SK-N-MC (cell line): ENCODE results near the gene SYCE1.
"Not testable (repeated sequence)": the region's sequence is repeated elsewhere in the genome, so short reads cannot be mapped to it uniquely, and the experiment has no call there.

ENCODE experiments used
- DNase-seq: peaks from one replicate; pipeline ENCODE4 v3.0.0-alpha.2; 2011; ENCODE audit warnings: low read depth, low spot score
- H3K27ac ChIP-seq: fragments of 200-600 bp; sonication (generic); 2 replicates; pipeline ENCODE4 v1.5.1; 2016; ENCODE audit warnings: mixed run types
- H3K36me3 ChIP-seq: fragments of 200-600 bp; sonication (generic); 2 replicates; pipeline ENCODE4 v1.6.1; 2017; ENCODE audit warnings: antibody characterized with exemption, low read length, mixed read lengths; ENCODE audit not compliant: insufficient read depth
- H3K4me3 ChIP-seq: fragments of 200-600 bp; sonication (generic); 2 replicates; pipeline ENCODE4 v1.5.1; 2016
- H3K9ac ChIP-seq: fragments of 200-600 bp; sonication (generic); 2 replicates; pipeline ENCODE4 v1.8.0; 2017; ENCODE audit warnings: mixed run types, mixed read lengths; ENCODE audit not compliant: insufficient read length
- H3K9me3 ChIP-seq: fragments of 200-600 bp; sonication (generic); 2 replicates; pipeline ENCODE4 v1.6.1; 2017; ENCODE audit warnings: low read depth, mild to moderate bottlenecking, antibody characterized with exemption, low read length, moderate library complexity, mixed read lengths
- EZH2 ChIP-seq: fragments of 200-600 bp; sonication (generic); IDR thresholded peaks from one replicate; pipeline ENCODE4 v1.6.1; 2017; ENCODE audit warnings: antibody characterized with exemption
- FOXP2 ChIP-seq: optimal IDR thresholded peaks from 2 replicates; pipeline ENCODE3; 2011; ENCODE audit warnings: mild to moderate bottlenecking, moderate library complexity; ENCODE audit not compliant: insufficient read depth; ENCODE audit errors: extremely low read length, control extremely low read depth
- POLR2AphosphoS5 ChIP-seq: IDR thresholded peaks from 2 replicates; pipeline ENCODE4 v1.6.1; 2012; ENCODE audit warnings: mild to moderate bottlenecking, low read depth, low read length, borderline replicate concordance

SYCE1 gene

DNA sequence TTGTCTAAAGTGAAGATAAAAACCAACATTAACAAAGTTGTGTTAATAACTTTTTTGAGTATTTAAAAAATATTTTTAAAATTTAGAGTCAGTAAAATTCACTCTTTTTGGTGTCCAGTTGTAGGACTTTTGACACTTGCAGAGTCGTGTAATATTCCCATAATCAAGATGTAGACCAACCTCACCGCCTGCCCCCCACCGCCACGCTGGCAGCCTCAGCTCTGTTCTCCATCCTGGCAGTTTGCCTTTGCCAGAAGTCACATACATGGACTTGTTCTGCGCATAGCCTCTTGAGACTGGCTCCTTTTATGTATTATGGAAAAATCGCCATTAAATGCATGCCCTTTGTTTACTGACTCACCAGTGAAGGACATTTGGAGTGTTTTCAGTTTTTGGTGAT lies 27.3 kb upstream of the SYCE1 start:
- no peak for TF ChIP-seq EZH2
- no peak for TF ChIP-seq POLR2AphosphoS5
- no peak for TF ChIP-seq FOXP2
- Histone ChIP-seq H3K36me3 (no peaks in the 10 kb centered on the region), H3K27ac (no peak overlapping the region), H3K4me3 (no peak overlapping the region), H3K9ac (no peak overlapping the region), H3K9me3 (no peaks in the 10 kb centered on the region)
- no peak for DNase-seq

DNA sequence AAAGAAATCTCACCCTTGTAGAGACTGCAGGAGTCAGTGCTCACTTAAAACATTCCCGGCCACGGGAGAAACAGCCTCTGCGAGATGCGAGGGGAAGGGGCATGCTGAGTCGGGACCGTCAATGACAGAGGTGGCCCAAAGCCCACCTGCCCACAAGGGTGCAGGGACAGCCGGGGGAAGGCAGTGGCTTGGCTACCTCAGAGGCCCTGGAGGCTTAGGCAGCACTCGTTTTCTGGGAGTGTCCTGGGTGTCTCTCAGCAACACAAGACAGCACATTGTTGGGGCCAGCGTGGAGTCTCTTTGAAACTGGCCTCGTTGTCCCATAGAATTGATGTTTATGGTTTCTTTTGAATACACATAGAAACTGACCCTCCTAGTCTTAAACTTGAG lies 25.6 kb upstream of the SYCE1 start:
- no peaks in the 10 kb centered on the region for H3K36me3 ChIP-seq
- no peak overlapping the region for H3K4me3 ChIP-seq
- no peaks in the 10 kb centered on the region for H3K9me3 ChIP-seq
- no peak overlapping the region for H3K9ac ChIP-seq
- TF ChIP-seq FOXP2: no peak
- no peak overlapping the region for H3K27ac ChIP-seq
- DNase-seq: no peak

DNA sequence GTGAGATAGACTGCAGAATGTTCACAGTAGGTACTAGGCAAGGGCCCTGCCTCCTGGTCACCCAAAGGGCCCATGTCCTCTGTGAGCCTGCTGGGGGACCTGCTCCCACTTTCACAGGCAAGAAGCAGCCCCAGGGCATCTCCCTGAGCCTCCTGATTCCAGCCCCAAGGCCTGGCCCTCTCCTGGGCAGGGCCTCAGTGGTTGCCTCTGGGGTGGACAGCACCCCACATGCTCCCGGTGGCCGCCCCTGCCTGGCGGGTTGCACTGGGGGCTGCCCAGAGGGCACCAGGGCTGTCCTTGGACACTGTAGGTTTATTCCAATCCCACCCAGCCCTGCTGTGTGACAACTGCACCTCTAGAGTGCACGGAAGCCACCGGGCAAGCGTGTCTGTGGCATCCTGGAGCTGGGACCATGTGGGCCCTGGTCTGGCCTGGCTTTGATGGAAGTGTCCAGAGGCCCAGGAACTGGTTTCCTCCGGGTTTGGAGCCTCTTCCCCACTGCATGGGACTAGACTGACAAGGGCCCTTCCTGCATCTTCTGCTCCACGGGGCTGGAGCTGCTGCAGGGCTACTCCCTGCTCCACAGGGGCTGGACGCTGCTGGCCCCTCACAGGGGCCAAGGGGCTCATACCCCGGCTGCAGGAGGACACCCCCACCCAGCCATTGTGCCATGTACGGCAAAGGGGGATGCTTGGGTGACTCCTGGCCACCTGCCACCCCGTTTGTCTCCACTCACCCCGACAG lies 25.0 kb upstream of the SYCE1 start:
- no peaks in the 10 kb centered on the region for H3K9me3 ChIP-seq
- TF ChIP-seq POLR2AphosphoS5: no peak
- no peak for TF ChIP-seq FOXP2
- no peak for TF ChIP-seq EZH2
- no peak overlapping the region for H3K9ac ChIP-seq
- no peaks in the 10 kb centered on the region for H3K36me3 ChIP-seq
- no peak overlapping the region for H3K4me3 ChIP-seq
- no peak for DNase-seq
- no peak overlapping the region for H3K27ac ChIP-seq

DNA sequence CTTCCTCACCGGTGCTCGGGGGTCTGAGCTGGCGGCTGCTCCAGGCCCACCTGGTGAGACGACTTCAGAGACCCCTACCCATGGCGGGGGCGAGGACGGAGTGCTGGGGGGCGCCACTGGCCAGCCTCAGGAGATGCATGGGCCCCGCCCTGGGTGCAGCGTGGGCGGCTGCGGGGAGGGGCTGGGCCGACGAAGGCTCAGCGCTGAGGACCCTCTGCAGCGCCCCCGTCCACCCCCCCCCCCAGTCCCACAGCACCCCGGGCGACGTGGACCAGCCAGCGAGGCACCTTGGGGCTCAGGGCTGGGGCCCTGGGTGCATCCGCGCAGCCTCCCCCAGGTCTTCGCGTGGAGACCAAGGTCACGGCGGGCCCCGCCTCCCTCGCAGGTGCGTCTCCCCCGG lies 11.7 kb upstream of the SYCE1 start:
- H3K9ac ChIP-seq, DNase-seq, H3K36me3 ChIP-seq, H3K27ac ChIP-seq, H3K4me3 ChIP-seq, H3K9me3 ChIP-seq: not testable (repeated sequence)

DNA sequence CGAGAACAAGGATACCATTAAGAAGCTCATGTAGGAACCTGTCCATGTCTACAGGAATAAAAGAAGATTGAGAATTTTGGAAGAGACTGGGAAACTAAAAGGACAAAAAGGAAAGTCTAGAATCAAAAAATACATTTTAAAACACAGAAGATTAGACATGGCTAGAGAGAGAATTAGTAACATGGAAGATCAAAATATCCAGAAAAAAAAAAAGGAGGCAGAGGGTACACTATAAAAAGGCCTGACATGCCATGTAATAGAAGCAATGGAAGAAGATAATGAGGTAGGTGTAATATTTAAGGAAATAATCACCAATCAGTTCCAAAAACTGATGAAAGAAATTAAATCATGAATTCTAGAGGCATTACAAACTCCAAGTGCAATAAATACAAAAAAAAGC lies 8.1 kb upstream of the SYCE1 start:
- not testable (repeated sequence) for H3K9me3 ChIP-seq, H3K27ac ChIP-seq, H3K9ac ChIP-seq, H3K36me3 ChIP-seq, DNase-seq, H3K4me3 ChIP-seq

DNA sequence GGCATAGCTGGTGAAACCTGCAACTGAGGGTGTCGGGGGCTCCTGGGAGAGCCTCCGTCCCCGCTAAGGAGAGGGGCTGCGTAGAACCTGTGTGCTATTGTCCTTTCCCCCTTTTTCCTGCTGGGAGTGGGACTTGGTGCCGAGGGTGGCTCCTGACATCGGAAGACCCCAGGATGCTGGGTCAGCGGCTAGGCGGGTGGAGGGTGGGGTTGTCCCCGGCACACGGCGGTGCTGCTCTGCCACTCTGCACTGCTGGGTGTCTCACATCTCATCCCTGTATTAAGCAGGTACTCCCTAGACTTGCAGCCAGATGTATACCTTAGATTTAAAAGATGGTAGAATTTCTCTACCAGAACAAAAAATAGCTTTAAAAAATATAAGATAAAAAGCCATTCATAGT lies 6.7 kb upstream of the SYCE1 start:
- not testable (repeated sequence) for DNase-seq, H3K9me3 ChIP-seq, H3K9ac ChIP-seq, H3K36me3 ChIP-seq, H3K27ac ChIP-seq, H3K4me3 ChIP-seq

DNA sequence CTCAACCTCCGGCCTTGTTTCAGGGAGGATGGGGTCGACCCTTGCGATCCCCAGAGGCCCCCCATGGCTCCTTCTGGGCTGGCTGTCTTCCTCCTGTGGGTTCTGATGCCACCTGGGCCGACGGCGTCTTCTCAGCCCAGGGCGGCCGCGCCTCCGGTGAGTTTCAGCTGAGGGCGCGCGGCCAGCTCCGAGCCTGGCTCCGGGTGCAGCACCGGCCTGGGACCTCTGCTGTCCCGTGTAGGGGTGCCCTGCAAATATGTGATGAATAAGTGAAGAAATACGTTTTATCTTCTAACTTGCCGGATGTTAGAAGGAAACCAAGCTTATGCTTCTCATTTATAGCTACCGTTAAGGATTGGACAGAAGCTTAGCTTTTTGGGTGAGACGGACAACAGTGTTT lies 4.4 kb upstream of the SYCE1 start:
- not testable (repeated sequence) for H3K27ac ChIP-seq, H3K9me3 ChIP-seq, DNase-seq, H3K4me3 ChIP-seq, H3K9ac ChIP-seq, H3K36me3 ChIP-seq

DNA sequence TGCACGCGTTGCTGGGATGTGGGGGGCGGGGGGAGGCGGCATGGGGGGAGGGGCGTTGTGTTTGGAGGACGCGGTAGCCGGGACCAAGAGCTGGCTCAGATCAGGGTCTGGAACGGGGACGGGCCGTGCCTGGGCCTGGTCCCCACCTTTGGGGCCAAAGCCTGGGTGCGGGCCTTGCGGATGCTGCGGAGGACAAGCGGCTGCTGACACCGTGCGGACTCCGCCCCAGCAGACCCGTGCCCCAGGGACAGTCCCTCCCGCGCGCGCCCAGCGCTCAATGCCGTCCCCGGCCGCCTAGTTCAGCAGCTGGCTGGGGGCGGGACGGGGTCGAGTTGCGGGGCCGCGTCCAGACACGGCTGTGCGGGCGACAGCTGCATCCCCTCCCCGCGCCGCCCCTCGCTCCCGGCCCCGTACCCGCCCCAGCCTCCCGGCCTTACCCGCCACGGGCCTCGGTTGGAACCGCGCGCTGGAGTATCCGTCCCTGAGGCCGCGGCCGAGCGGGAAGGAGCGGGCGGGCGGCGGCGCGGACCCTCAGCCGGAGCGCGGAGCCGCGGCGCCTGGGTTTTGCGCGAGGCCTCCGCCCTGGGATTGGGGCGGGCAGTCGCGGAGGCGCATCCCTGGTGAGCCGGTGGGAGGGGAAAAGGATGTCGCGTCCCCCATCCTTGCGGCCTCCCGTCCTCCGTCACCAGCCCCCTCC lies 3.6 kb upstream of the SYCE1 start:
- H3K36me3 ChIP-seq, H3K27ac ChIP-seq, H3K9me3 ChIP-seq, H3K4me3 ChIP-seq, H3K9ac ChIP-seq, DNase-seq: not testable (repeated sequence)

DNA sequence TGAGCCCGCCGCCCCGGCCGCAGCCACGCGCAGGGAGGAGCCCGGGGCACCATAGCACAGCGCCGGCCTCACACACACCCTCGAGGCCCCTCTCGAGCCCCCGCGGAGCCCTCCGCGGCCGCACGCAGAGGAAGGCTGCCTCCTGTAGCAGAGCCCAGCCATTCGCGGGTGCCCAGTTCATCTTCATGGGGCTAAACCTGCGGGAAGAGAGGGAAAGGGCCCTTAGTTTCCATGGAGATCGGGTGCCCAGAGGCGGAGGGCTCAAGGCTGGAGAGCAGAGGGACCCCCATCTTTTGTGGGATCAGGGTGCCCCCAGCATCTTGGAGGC lies 2.9 kb upstream of the SYCE1 start:
- no peak overlapping the region for H3K4me3 ChIP-seq
- DNase-seq: no peak
- TF ChIP-seq POLR2AphosphoS5 (no peak), FOXP2 (no peak), EZH2 (no peak)
- H3K36me3 ChIP-seq: no peaks in the 10 kb centered on the region
- H3K9ac ChIP-seq: no peak overlapping the region
- H3K9me3 ChIP-seq: no peaks in the 10 kb centered on the region
- no peak overlapping the region for H3K27ac ChIP-seq
